Measurements from ENCODE around the gene TMEM190.

The TMEM190 gene

DNA sequence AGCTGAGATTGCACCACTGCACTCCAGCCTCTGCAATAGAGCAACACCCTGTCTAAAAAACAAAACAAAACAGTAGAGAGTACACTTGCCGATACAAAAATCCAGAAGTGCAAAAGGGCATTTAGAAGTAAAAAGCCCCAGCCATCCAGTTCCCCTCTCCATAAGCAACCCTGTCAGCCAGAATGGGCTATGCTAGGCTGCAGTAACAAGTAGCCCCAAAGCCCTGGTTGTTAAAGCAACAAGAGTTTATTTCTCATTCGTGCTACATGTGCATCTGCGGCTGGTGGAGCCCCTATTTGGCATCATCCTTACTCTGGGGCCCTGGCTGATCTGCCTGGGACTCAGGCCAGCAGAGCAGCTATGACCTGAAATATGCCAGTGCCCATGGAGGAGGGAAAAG, 47.9 kb downstream of the TMEM190 start:
- DNase-seq = no peak

DNA sequence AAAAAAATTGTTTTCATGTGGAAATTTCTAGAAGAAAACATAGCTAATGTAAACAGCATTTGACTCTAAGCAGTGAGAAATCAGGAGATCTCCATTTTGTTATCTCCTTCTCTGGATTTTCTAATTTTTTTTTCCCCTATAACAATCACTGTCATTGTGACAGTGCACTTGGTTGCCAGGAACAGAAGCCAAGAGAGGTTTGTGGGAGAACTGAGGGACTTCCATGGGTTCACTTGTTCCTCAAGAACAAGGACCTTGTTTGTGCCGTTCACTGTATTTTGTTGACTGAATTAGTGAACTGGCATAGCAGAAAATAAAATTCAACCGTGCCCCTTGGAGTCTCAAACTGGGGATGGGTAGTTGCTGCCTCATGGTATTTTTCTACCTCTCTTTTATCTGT, 49.4 kb downstream of the TMEM190 start:
- no peak for DNase-seq
